Mesothelial cell of epicardium (in vitro differentiated cells): Measurements from ENCODE around the gene SEC23B. TPM values are rescaled to one million over a fixed set of nuclear protein-coding genes. Genes with fewer than 3 reads are reported as not detected.
A peak's percentile ranks its signal among the peaks of the same experiment; 100 is the strongest.
"Not testable (repeated sequence)": the region's sequence is repeated elsewhere in the genome, so short reads cannot be mapped to it uniquely, and the experiment has no call there.

ENCODE experiments used
- DNase-seq, 2 experiments: peaks; one replicate each; pipeline ENCODE4 v3.0.0; 2021; ENCODE audit warnings: low spot score in 2 of 2; ENCODE audit not compliant: unreplicated experiment in 2 of 2
- H3K27ac Mint-ChIP-seq: 2 replicates; pipeline ENCODE4 v1.8.0; 2021; ENCODE audit warnings: mixed read lengths
- H3K27me3 Mint-ChIP-seq: 2 replicates; pipeline ENCODE4 v1.8.0; 2021; ENCODE audit warnings: low read depth, mixed read lengths
- H3K36me3 Mint-ChIP-seq: 2 replicates; pipeline ENCODE4 v1.8.0; 2021; ENCODE audit warnings: mixed read lengths
- H3K4me1 Mint-ChIP-seq: 2 replicates; pipeline ENCODE4 v1.8.0; 2021; ENCODE audit warnings: mixed read lengths
- H3K4me3 Mint-ChIP-seq: 2 replicates; pipeline ENCODE4 v1.8.0; 2021; ENCODE audit warnings: mild to moderate bottlenecking, moderate library complexity, mixed read lengths
- H3K9me3 Mint-ChIP-seq: 2 replicates; pipeline ENCODE4 v1.8.0; 2021; ENCODE audit warnings: mixed read lengths
- total RNA-seq: library from RNA; stranded (reverse); gene quantifications from 3 replicates; pipeline ENCODE4 v1.2.1, GENCODE V29; 2021
- TF ChIP-seq, protein P1 (sequence below): fragments of 200-600 bp; sonication (generic); IDR thresholded peaks from one replicate; pipeline ENCODE4 v1.5.0; 2021; ENCODE audit warnings: antibody characterized with exemption; ENCODE audit not compliant: unreplicated experiment

Gene SEC23B
- total RNA-seq, 1 donor from 2014 or later: 38.0 TPM

DNA sequence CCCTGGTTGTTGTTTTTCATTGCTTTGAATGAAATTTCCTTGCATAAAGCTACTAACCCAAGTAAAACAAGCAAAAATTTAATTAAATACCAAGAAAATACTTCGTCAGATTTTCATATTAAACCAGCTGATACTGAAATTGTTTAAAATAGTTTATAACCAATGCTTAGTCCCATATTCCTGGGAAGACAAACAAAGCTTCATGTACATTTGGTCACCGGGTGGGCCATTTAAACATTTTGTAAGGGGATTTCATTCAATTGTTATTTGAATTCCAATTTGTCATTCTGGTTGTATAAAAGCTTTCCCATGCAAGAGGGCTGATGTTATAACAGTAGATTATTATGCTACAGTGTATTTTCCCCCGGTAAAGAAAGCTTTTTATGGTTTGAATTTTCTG is 10.1 kb upstream of the SEC23B start:
- TF ChIP-seq, protein P1, sequence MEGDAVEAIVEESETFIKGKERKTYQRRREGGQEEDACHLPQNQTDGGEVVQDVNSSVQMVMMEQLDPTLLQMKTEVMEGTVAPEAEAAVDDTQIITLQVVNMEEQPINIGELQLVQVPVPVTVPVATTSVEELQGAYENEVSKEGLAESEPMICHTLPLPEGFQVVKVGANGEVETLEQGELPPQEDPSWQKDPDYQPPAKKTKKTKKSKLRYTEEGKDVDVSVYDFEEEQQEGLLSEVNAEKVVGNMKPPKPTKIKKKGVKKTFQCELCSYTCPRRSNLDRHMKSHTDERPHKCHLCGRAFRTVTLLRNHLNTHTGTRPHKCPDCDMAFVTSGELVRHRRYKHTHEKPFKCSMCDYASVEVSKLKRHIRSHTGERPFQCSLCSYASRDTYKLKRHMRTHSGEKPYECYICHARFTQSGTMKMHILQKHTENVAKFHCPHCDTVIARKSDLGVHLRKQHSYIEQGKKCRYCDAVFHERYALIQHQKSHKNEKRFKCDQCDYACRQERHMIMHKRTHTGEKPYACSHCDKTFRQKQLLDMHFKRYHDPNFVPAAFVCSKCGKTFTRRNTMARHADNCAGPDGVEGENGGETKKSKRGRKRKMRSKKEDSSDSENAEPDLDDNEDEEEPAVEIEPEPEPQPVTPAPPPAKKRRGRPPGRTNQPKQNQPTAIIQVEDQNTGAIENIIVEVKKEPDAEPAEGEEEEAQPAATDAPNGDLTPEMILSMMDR: no peak
- DNase-seq: no peak
- H3K36me3 Mint-ChIP-seq: peaks cover 6% of the 10 kb centered on the region
- peak overlapping the region; percentile 99 for H3K4me3 Mint-ChIP-seq
- no peaks in the 10 kb centered on the region for H3K9me3 Mint-ChIP-seq
- peak overlapping the region; percentile 96 for H3K27ac Mint-ChIP-seq
- H3K4me1 Mint-ChIP-seq: peaks cover 14% of the 10 kb centered on the region
- peaks cover 3% of the 10 kb centered on the region for H3K27me3 Mint-ChIP-seq

GRCh38 chr20:18501672-18502071 is 6.1 kb upstream of the SEC23B start:
- not testable (repeated sequence) for H3K4me1 Mint-ChIP-seq, H3K4me3 Mint-ChIP-seq, H3K36me3 Mint-ChIP-seq, DNase-seq, H3K27ac Mint-ChIP-seq, H3K9me3 Mint-ChIP-seq
- peaks cover 12% of the 10 kb centered on the region for H3K27me3 Mint-ChIP-seq

DNA sequence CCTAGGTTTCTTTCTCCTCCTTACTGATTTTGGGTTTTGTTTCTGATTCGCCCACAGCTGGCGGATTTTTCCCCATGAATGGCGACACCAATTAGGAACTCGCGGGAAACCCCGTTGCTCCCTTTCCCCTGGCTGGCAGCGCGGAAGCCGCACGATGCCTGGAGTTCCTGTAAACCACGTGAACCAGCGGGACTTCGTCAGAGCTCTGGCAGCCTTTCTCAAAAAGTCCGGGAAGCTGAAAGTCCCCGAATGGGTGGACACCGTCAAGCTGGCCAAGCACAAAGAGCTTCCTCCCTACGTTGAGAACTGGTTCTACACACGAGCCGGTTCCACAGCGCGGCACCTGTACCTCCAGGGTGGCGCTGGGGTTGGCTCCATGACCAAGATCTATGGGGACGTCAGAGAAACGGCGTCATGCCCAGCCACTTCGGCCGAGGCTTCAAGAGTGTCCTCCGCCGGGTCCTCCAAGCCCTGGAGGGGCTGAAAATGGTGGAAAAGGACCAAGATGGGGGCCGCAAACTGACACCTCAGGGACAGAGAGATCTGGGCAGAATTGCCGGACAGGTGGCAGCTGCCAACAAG is 3.2 kb upstream of the SEC23B start:
- Mint-ChIP-seq H3K27me3 (peaks cover 12% of the 10 kb centered on the region), H3K4me3 (no peak overlapping the region), H3K36me3 (no peaks in the 10 kb centered on the region), H3K9me3 (no peaks in the 10 kb centered on the region), H3K27ac (no peak overlapping the region), H3K4me1 (peaks cover 20% of the 10 kb centered on the region)
- TF ChIP-seq, protein P1: no peak
- no peak for DNase-seq

- peaks cover 20% of the 10 kb centered on the region for H3K4me1 Mint-ChIP-seq
- peak overlapping the region; percentile 100 for H3K27ac Mint-ChIP-seq
- peak overlapping the region; percentile 100 for H3K4me3 Mint-ChIP-seq
- H3K36me3 Mint-ChIP-seq: peaks cover 6% of the 10 kb centered on the region
- TF ChIP-seq, protein P1: no peak
- no peaks in the 10 kb centered on the region for H3K9me3 Mint-ChIP-seq
- H3K27me3 Mint-ChIP-seq: peaks cover 12% of the 10 kb centered on the region
- no peak for DNase-seq
Measured at GRCh38 chr20:18506744-18507143, 996 bp upstream of the SEC23B start.

GRCh38 chr20:18511571-18511970 is 3.8 kb downstream of the SEC23B start:
- Mint-ChIP-seq H3K4me1 (peaks cover 20% of the 10 kb centered on the region), H3K4me3 (no peak overlapping the region), H3K36me3 (peaks cover 17% of the 10 kb centered on the region), H3K9me3 (no peaks in the 10 kb centered on the region), H3K27ac (no peak overlapping the region), H3K27me3 (no peaks in the 10 kb centered on the region)
- TF ChIP-seq, protein P1: no peak
- DNase-seq: no peak

GRCh38 chr20:18513208-18513607 is 5.5 kb downstream of the SEC23B start:
- Mint-ChIP-seq H3K36me3 (peaks cover 17% of the 10 kb centered on the region), H3K27me3 (no peaks in the 10 kb centered on the region), H3K27ac (no peak overlapping the region), H3K9me3 (no peaks in the 10 kb centered on the region), H3K4me3 (no peak overlapping the region), H3K4me1 (peaks cover 10% of the 10 kb centered on the region)
- DNase-seq: no peak
- TF ChIP-seq, protein P1: no peak
